ENCODE measurements around the gene SARM1.

DNA sequence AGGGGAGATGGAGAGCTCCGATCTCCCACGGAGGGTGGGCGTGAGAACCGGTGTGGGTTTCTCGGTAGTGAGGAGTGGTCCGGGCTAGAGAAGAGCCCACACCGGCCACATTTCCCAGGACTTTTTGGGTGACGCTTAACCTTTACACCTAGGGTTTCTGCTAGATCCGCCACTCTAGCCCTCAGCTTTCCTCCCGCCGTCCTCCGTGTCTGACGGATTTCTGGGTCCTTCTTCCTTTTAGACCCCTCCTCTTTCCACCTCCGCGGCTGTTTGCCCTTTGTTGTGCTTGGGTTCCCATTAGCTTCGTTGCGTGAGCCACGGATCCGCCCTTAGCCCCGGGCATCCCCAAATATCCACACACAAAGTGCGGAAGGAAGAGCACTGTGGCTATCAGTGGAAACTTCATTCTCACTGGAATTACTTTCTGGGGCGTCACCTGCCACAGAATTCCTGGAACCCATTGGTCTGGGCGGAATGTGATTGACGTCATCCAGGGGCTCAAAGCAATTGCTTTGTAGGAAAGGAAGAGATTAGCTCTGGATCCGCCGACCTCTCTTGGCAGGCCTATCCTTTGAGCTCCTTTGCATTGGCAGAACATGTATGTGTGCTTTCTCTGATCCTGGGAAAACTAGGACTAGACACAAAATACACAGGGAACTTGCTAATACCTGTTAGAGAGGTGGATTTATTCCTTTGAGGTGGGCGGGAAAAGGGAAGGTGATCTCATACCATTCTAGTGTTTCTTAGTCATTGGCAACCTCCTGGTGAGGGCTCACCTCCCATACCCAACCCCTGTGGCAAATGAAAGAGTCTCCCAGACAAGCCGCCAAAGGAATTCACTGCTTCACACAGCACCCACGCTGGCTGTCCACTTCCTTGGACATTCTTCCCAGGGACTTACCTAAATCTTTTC lies 35.3 kb upstream of the SARM1 start:
- TF ChIP-seq, protein P1, sequence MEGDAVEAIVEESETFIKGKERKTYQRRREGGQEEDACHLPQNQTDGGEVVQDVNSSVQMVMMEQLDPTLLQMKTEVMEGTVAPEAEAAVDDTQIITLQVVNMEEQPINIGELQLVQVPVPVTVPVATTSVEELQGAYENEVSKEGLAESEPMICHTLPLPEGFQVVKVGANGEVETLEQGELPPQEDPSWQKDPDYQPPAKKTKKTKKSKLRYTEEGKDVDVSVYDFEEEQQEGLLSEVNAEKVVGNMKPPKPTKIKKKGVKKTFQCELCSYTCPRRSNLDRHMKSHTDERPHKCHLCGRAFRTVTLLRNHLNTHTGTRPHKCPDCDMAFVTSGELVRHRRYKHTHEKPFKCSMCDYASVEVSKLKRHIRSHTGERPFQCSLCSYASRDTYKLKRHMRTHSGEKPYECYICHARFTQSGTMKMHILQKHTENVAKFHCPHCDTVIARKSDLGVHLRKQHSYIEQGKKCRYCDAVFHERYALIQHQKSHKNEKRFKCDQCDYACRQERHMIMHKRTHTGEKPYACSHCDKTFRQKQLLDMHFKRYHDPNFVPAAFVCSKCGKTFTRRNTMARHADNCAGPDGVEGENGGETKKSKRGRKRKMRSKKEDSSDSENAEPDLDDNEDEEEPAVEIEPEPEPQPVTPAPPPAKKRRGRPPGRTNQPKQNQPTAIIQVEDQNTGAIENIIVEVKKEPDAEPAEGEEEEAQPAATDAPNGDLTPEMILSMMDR (IDR thresholded peaks at IDR 0.05): no peak
- TF ChIP-seq POLR2A (IDR thresholded peaks at IDR 0.05) (no peak), POLR2AphosphoS5 (IDR thresholded peaks at IDR 0.05; ENCODE audit: insufficient read depth in 1 of 2, low read depth in 1 of 2) (peak; percentile 46 to 55)

Data from vagina (tissue), 2 donors.